GM23338 (cell line): ENCODE results near the gene CDH9. TPM values are rescaled to one million over a fixed set of nuclear protein-coding genes. Genes with fewer than 3 reads are reported as not detected.

Experiments used
- ATAC-seq: fragments of 200-7000 bp; cut with Tn5 transposase; 3 replicates; pipeline ENCODE4 v1.9.1; 2020
- DNase-seq: peaks from one replicate; pipeline ENCODE4 v3.0.0-alpha.2; 2015; ENCODE audit warnings: low spot score
- H2AFZ ChIP-seq: fragments of 200-600 bp; sonication (generic); 2 replicates; pipeline ENCODE4 v1.8.0; 2016; ENCODE audit warnings: antibody characterized with exemption, mild to moderate bottlenecking, moderate library complexity
- H3F3A ChIP-seq: fragments of 200-600 bp; sonication (generic); replicated peaks from 2 replicates; pipeline ENCODE4 v1.8.0; 2017; ENCODE audit warnings: antibody characterized with exemption, mixed run types, low read depth
- H3K27ac ChIP-seq: fragments of 200-600 bp; sonication (generic); 2 replicates; pipeline ENCODE4 v1.6.1; 2016; ENCODE audit warnings: low read depth
- H3K27me3 ChIP-seq: fragments of 200-600 bp; sonication (generic); 2 replicates; pipeline ENCODE4 v1.8.0; 2016; ENCODE audit warnings: mild to moderate bottlenecking, mixed run types, moderate library complexity; ENCODE audit not compliant: insufficient read depth
- H3K36me3 ChIP-seq: fragments of 200-600 bp; sonication (generic); 2 replicates; pipeline ENCODE4 v1.8.0; 2016; ENCODE audit warnings: mild to moderate bottlenecking; ENCODE audit not compliant: insufficient read depth
- H3K4me1 ChIP-seq: fragments of 200-600 bp; sonication (generic); 2 replicates; pipeline ENCODE4 v1.8.0; 2016; ENCODE audit warnings: mild to moderate bottlenecking, moderate library complexity; ENCODE audit not compliant: insufficient read depth
- H3K4me2 ChIP-seq: fragments of 200-600 bp; sonication (generic); 2 replicates; pipeline ENCODE4 v1.7.1; 2017; ENCODE audit warnings: mixed run types
- H3K4me3 ChIP-seq: fragments of 200-600 bp; sonication (generic); 2 replicates; pipeline ENCODE4 v1.6.1; 2016; ENCODE audit warnings: mixed run types
- H3K79me2 ChIP-seq: fragments of 200-600 bp; sonication (generic); replicated peaks from 2 replicates; pipeline ENCODE4 v1.8.0; 2017; ENCODE audit warnings: mild to moderate bottlenecking; ENCODE audit not compliant: insufficient read depth
- H3K9me2 ChIP-seq: fragments of 200-600 bp; sonication (generic); 2 replicates; pipeline ENCODE4 v1.8.0; 2017; ENCODE audit not compliant: insufficient read depth
- H4K20me1 ChIP-seq: fragments of 200-600 bp; sonication (generic); replicated peaks from 2 replicates; pipeline ENCODE4 v1.8.0; 2017; ENCODE audit warnings: mild to moderate bottlenecking; ENCODE audit not compliant: insufficient read depth
- H3K27ac Mint-ChIP-seq: 2 replicates; pipeline ENCODE4 v1.8.0; 2020; ENCODE audit warnings: inconsistent platforms, mild to moderate bottlenecking, moderate library complexity, mixed read lengths
- H3K27me3 Mint-ChIP-seq: 3 replicates; pipeline ENCODE4 v1.8.0; 2022; ENCODE audit warnings: low read depth, mild to moderate bottlenecking, moderate library complexity, mixed read lengths, inconsistent platforms; ENCODE audit not compliant: insufficient read depth, poor library complexity
- H3K36me3 Mint-ChIP-seq: 3 replicates; pipeline ENCODE4 v1.8.0; 2021; ENCODE audit warnings: low read depth, mild to moderate bottlenecking, inconsistent platforms, moderate library complexity, mixed read lengths
- H3K4me1 Mint-ChIP-seq: 3 replicates; pipeline ENCODE4 v1.8.0; 2020; ENCODE audit warnings: mild to moderate bottlenecking, inconsistent platforms, mixed read lengths
- H3K4me3 Mint-ChIP-seq: 3 replicates; pipeline ENCODE4 v1.8.0; 2021; ENCODE audit warnings: moderate library complexity, mild to moderate bottlenecking, inconsistent platforms, mixed read lengths
- H3K9me3 Mint-ChIP-seq: 3 replicates; pipeline ENCODE4 v1.8.0; 2020; ENCODE audit warnings: moderate library complexity, mild to moderate bottlenecking, inconsistent platforms, mixed read lengths
- NANOG ChIP-seq: IDR thresholded peaks from 2 replicates; pipeline ENCODE4 v1.6.1; 2016; ENCODE audit warnings: antibody characterized with exemption, borderline replicate concordance
- STAT1 ChIP-seq: IDR thresholded peaks from one replicate; pipeline ENCODE4 v1.6.1; 2016; ENCODE audit warnings: antibody characterized with exemption; ENCODE audit not compliant: unreplicated experiment
- ZNF331 ChIP-seq: fragments of 250-450 bp; sonication (Bioruptor Pico); IDR thresholded peaks from 2 replicates; pipeline ENCODE4 v1.5.0; 2020; ENCODE audit warnings: low read depth, mild to moderate bottlenecking, moderate library complexity
- polyA plus RNA-seq: library from polyadenylated mRNA; unstranded; fragments of >200 nt; fragmentation: Nextera tagmentation; extraction: Ambion mirVana; gene quantifications from 2 replicates; pipeline ENCODE4 v1.2.1, GENCODE V29; 2016
- total RNA-seq: library from RNA; depleted of rRNA; stranded (reverse); fragments of >200 nt; shearing (Covaris generic); gene quantifications from 2 replicates; pipeline ENCODE4 v1.2.3, GENCODE V29; 2014
- TF ChIP-seq, protein P1 (sequence below): IDR thresholded peaks from one replicate; pipeline ENCODE4 v1.6.1; 2018; ENCODE audit warnings: antibody characterized with exemption; ENCODE audit not compliant: unreplicated experiment
- TF ChIP-seq, protein P2 (sequence below): fragments of 250-450 bp; sonication (Bioruptor Pico); IDR thresholded peaks from 2 replicates; pipeline ENCODE4 v1.5.0; 2020; ENCODE audit warnings: mild to moderate bottlenecking, moderate library complexity
- TF ChIP-seq, protein P3 (sequence below): IDR thresholded peaks from 2 replicates; pipeline ENCODE4 v1.6.1; 2016; ENCODE audit warnings: antibody characterized with exemption

Gene CDH9
- total and polyA plus RNA-seq, 2 experiments from 2014 or later = 0.26 to 0.31 TPM

DNA sequence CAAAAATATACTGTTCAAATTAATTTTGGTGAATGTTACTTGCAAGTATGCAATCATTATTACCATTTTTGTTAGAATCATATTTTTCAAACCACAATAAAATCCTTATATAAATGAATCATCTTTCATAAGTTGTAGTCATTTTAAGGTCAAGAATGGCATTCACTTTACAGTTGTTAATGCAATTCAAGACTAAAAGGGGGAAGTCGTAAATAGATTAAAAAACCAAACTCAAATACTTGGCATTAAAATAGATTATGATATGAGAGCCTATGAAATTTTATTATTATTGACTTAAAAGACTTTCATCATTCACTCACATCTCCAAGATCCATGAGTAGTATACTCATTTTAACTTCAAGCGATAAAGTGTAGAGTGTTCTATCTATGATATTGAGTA is 11.6 kb downstream of the CDH9 start (continued):
- TF ChIP-seq, protein P1, sequence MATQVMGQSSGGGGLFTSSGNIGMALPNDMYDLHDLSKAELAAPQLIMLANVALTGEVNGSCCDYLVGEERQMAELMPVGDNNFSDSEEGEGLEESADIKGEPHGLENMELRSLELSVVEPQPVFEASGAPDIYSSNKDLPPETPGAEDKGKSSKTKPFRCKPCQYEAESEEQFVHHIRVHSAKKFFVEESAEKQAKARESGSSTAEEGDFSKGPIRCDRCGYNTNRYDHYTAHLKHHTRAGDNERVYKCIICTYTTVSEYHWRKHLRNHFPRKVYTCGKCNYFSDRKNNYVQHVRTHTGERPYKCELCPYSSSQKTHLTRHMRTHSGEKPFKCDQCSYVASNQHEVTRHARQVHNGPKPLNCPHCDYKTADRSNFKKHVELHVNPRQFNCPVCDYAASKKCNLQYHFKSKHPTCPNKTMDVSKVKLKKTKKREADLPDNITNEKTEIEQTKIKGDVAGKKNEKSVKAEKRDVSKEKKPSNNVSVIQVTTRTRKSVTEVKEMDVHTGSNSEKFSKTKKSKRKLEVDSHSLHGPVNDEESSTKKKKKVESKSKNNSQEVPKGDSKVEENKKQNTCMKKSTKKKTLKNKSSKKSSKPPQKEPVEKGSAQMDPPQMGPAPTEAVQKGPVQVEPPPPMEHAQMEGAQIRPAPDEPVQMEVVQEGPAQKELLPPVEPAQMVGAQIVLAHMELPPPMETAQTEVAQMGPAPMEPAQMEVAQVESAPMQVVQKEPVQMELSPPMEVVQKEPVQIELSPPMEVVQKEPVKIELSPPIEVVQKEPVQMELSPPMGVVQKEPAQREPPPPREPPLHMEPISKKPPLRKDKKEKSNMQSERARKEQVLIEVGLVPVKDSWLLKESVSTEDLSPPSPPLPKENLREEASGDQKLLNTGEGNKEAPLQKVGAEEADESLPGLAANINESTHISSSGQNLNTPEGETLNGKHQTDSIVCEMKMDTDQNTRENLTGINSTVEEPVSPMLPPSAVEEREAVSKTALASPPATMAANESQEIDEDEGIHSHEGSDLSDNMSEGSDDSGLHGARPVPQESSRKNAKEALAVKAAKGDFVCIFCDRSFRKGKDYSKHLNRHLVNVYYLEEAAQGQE = no peak
- TF ChIP-seq STAT1 = no peak

DNA sequence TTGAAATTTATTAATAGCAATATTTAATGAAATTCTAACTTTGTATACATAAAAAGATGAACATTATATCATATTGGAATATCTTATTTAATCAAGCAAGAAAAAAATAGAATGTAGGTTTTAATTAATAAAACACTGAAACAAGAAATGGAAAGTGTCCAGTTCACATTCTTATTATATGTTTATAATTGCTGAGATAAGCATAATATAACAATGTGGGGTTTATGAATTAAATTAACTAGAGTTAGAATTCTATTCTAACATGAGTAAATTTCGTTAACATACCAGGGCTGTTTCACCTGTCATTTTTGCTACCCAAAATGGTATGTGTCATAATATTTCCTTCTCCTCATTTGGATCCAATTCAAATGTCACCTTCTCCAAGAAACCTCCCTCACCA is 12.3 kb downstream of the CDH9 start:
- Histone ChIP-seq H2AFZ (no peak overlapping the region), H3K79me2 (no peaks in the 10 kb centered on the region), H3K27ac (no peak overlapping the region), H3K4me3 (no peak overlapping the region), H3K4me2 (no peak overlapping the region), H3K36me3 (no peaks in the 10 kb centered on the region), H3K9me2 (no peaks in the 10 kb centered on the region), H3F3A (no peaks in the 10 kb centered on the region), H4K20me1 (no peaks in the 10 kb centered on the region), H3K4me1 (0 out of 2 replicates have a peak, but pooled peaks cover 3% of the 10 kb centered on the region), H3K27me3 (no peaks in the 10 kb centered on the region)
- DNase-seq (no peak), ATAC-seq (no peak)
- Mint-ChIP-seq H3K36me3 (no peaks in the 10 kb centered on the region), H3K27ac (no peak overlapping the region), H3K4me3 (no peak overlapping the region), H3K4me1 (no peaks in the 10 kb centered on the region), H3K9me3 (no peaks in the 10 kb centered on the region), H3K27me3 (no peaks in the 10 kb centered on the region)
- TF ChIP-seq, protein P2, sequence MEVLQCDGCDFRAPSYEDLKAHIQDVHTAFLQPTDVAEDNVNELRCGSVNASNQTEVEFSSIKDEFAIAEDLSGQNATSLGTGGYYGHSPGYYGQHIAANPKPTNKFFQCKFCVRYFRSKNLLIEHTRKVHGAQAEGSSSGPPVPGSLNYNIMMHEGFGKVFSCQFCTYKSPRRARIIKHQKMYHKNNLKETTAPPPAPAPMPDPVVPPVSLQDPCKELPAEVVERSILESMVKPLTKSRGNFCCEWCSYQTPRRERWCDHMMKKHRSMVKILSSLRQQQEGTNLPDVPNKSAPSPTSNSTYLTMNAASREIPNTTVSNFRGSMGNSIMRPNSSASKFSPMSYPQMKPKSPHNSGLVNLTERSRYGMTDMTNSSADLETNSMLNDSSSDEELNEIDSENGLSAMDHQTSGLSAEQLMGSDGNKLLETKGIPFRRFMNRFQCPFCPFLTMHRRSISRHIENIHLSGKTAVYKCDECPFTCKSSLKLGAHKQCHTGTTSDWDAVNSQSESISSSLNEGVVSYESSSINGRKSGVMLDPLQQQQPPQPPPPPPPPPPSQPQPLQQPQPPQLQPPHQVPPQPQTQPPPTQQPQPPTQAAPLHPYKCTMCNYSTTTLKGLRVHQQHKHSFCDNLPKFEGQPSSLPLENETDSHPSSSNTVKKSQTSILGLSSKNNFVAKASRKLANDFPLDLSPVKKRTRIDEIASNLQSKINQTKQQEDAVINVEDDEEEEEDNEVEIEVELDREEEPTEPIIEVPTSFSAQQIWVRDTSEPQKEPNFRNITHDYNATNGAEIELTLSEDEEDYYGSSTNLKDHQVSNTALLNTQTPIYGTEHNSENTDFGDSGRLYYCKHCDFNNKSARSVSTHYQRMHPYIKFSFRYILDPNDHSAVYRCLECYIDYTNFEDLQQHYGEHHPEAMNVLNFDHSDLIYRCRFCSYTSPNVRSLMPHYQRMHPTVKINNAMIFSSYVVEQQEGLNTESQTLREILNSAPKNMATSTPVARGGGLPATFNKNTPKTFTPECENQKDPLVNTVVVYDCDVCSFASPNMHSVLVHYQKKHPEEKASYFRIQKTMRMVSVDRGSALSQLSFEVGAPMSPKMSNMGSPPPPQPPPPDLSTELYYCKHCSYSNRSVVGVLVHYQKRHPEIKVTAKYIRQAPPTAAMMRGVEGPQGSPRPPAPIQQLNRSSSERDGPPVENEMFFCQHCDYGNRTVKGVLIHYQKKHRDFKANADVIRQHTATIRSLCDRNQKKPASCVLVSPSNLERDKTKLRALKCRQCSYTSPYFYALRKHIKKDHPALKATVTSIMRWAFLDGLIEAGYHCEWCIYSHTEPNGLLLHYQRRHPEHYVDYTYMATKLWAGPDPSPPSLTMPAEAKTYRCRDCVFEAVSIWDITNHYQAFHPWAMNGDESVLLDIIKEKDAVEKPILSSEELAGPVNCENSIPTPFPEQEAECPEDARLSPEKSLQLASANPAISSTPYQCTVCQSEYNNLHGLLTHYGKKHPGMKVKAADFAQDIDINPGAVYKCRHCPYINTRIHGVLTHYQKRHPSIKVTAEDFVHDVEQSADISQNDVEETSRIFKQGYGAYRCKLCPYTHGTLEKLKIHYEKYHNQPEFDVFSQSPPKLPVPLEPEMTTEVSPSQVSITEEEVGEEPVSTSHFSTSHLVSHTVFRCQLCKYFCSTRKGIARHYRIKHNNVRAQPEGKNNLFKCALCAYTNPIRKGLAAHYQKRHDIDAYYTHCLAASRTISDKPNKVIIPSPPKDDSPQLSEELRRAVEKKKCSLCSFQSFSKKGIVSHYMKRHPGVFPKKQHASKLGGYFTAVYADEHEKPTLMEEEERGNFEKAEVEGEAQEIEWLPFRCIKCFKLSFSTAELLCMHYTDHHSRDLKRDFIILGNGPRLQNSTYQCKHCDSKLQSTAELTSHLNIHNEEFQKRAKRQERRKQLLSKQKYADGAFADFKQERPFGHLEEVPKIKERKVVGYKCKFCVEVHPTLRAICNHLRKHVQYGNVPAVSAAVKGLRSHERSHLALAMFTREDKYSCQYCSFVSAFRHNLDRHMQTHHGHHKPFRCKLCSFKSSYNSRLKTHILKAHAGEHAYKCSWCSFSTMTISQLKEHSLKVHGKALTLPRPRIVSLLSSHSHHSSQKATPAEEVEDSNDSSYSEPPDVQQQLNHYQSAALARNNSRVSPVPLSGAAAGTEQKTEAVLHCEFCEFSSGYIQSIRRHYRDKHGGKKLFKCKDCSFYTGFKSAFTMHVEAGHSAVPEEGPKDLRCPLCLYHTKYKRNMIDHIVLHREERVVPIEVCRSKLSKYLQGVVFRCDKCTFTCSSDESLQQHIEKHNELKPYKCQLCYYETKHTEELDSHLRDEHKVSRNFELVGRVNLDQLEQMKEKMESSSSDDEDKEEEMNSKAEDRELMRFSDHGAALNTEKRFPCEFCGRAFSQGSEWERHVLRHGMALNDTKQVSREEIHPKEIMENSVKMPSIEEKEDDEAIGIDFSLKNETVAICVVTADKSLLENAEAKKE (CRISPR knock-in tag) = no peak
- TF ChIP-seq, protein P1 = no peak
- TF ChIP-seq ZNF331 (CRISPR knock-in tag) = no peak
- no peak for TF ChIP-seq NANOG
- TF ChIP-seq, protein P3, sequence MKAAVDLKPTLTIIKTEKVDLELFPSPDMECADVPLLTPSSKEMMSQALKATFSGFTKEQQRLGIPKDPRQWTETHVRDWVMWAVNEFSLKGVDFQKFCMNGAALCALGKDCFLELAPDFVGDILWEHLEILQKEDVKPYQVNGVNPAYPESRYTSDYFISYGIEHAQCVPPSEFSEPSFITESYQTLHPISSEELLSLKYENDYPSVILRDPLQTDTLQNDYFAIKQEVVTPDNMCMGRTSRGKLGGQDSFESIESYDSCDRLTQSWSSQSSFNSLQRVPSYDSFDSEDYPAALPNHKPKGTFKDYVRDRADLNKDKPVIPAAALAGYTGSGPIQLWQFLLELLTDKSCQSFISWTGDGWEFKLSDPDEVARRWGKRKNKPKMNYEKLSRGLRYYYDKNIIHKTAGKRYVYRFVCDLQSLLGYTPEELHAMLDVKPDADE = no peak
